Thyroid gland (tissue), 4 donors: ENCODE measurements around the gene DEFB123. TPM values are rescaled to one million over a fixed set of nuclear protein-coding genes. Genes with fewer than 3 reads are reported as not detected.

Experiments used
- DNase-seq, 2 donors: peaks; one replicate each; pipeline ENCODE4 v3.0.0-alpha.2; 2019
- H3K27ac ChIP-seq, 3 donors: fragments of 200-600 bp; sonication (generic); 1 replicate in 2 of 3; 2 replicates in 1 of 3; pipeline ENCODE4 v1.5.1; 2016 to 2019; ENCODE audit warnings: mild to moderate bottlenecking in 1 of 3, moderate library complexity in 1 of 3
- H3K27me3 ChIP-seq: fragments of 200-600 bp; sonication (generic); one replicate; pipeline ENCODE4 v1.5.1; 2019
- H3K36me3 ChIP-seq, 2 donors: fragments of 200-600 bp; sonication (generic); one replicate each; pipeline ENCODE4 v1.5.1; 2016 to 2019
- H3K4me1 ChIP-seq, 2 donors: fragments of 200-600 bp; sonication (generic); one replicate each; pipeline ENCODE4 v1.5.1; 2017 to 2019
- H3K4me3 ChIP-seq, 3 donors: fragments of 200-600 bp; sonication (generic); replicated peaks in 1 of 3; 1 replicate in 2 of 3; 2 replicates in 1 of 3; pipeline ENCODE4 v1.5.1; 2016; ENCODE audit warnings: mild to moderate bottlenecking in 1 of 3
- H3K9me3 ChIP-seq: fragments of 200-600 bp; sonication (generic); one replicate; pipeline ENCODE4 v1.5.1; 2017
- POLR2A ChIP-seq, 2 donors: fragments of 450-650 bp; IDR thresholded peaks; one replicate each; pipeline ENCODE4 v1.6.1; 2017; ENCODE audit warnings: antibody characterized with exemption in 2 of 2, mild to moderate bottlenecking in 2 of 2, moderate library complexity in 1 of 2
- WGBS, 2 donors: methylation state at CpG; one replicate each; pipeline ENCODE4 v1.1.5; 2017; 5-methylcytosine and 5-hydroxymethylcytosine counted together
- intact Hi-C: fragments of 100-400 bp; cut with DNase I; formaldehyde crosslinking; loops from one replicate; pipeline ENCODE4 v1.15.1; 2023
- total RNA-seq, 4 donors: library from RNA; depleted of rRNA; stranded (reverse); fragments of >200 nt; gene quantifications; one replicate each; pipeline ENCODE4 v1.2.3, GENCODE V29; 2016
- TF ChIP-seq, protein P1 (sequence below), 6 experiments: fragments of 200-600 bp in 3 of 6; fragments of 450-650 bp in 3 of 6; sonication (generic) in 3 of 6; IDR thresholded peaks; one replicate each; pipeline ENCODE4 v1.5.1; 2016 to 2019; ENCODE audit warnings: antibody characterized with exemption in 6 of 6, mild to moderate bottlenecking in 2 of 6, inconsistent platforms in 1 of 6, moderate library complexity in 1 of 6

DEFB123 gene, protein sequence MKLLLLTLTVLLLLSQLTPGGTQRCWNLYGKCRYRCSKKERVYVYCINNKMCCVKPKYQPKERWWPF
- total RNA-seq, result 1 to 10 TPM in 1 of 4 donors, not detected in 3; 6.9 TPM

GRCh38 chr20:31440012-31440659 is at the start of gene DEFB123:
DEFB123 (plus strand) TSS chr20:31440632; CDS start chr20:31440699, 67 bp downstream.
- TF ChIP-seq, protein P1, sequence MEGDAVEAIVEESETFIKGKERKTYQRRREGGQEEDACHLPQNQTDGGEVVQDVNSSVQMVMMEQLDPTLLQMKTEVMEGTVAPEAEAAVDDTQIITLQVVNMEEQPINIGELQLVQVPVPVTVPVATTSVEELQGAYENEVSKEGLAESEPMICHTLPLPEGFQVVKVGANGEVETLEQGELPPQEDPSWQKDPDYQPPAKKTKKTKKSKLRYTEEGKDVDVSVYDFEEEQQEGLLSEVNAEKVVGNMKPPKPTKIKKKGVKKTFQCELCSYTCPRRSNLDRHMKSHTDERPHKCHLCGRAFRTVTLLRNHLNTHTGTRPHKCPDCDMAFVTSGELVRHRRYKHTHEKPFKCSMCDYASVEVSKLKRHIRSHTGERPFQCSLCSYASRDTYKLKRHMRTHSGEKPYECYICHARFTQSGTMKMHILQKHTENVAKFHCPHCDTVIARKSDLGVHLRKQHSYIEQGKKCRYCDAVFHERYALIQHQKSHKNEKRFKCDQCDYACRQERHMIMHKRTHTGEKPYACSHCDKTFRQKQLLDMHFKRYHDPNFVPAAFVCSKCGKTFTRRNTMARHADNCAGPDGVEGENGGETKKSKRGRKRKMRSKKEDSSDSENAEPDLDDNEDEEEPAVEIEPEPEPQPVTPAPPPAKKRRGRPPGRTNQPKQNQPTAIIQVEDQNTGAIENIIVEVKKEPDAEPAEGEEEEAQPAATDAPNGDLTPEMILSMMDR (IDR thresholded peaks at IDR 0.05), result no peak
- no peak for TF ChIP-seq POLR2A (IDR thresholded peaks at IDR 0.05)
- no peak for DNase-seq
- H3K4me1 ChIP-seq, result no peaks in the 10 kb centered on the region
- 73 to 83% methylated on average over 16 of the region's 16 CpGs for WGBS, 2 donors
- H3K36me3 ChIP-seq, result no peaks in the 10 kb centered on the region
- H3K4me3 ChIP-seq, result no peak within 1 kb of the TSS
- no peak within 1 kb of the TSS for H3K27ac ChIP-seq
- H3K9me3 ChIP-seq, result no peaks in the 10 kb centered on the region
- intact Hi-C loops, result no loop called here
- no peaks in the 10 kb centered on the region for H3K27me3 ChIP-seq

- H3K36me3 ChIP-seq, result no peaks in the 10 kb centered on the region
- TF ChIP-seq, protein P1 (IDR thresholded peaks at IDR 0.05), result no peak
- TF ChIP-seq POLR2A (IDR thresholded peaks at IDR 0.05), result no peak
- no peak for DNase-seq
- no peaks in the 10 kb centered on the region for H3K9me3 ChIP-seq
- no peak overlapping the region for H3K27ac ChIP-seq
- H3K4me3 ChIP-seq, result no peak overlapping the region
- intact Hi-C loops, result no loop called here
- 78 to 85% methylated on average over 2 of the region's 2 CpGs for WGBS, 2 donors
- H3K4me1 ChIP-seq, result no peaks in the 10 kb centered on the region
- no peaks in the 10 kb centered on the region for H3K27me3 ChIP-seq
Measured at GRCh38 chr20:31392836-31393235, 47.6 kb upstream of the DEFB123 start.

DNA sequence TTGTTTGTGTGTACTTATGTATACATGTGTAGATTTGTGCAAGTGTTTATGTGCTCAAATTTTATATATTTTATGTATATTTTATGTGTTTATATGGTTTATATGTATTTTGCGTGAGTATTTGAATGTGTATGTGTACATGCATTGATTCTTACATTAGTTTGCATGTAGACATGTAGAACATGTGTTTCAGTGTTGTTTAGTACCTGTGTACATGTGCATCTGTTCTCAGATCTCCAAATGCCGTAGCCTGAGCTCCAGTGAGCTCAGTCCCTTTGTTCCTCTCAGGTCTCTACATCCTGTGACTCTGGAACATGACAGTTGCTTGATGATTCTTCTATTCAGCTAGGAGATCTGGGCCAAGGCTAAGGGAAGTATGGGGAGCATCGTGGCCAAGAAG is 45.5 kb upstream of the DEFB123 start:
- no peaks in the 10 kb centered on the region for H3K4me1 ChIP-seq
- intact Hi-C loops, result no loop called here
- H3K4me3 ChIP-seq, result no peak overlapping the region
- no peaks in the 10 kb centered on the region for H3K27me3 ChIP-seq
- no peak for DNase-seq
- H3K36me3 ChIP-seq, result no peaks in the 10 kb centered on the region
- TF ChIP-seq POLR2A (IDR thresholded peaks at IDR 0.05), result no peak
- TF ChIP-seq, protein P1 (IDR thresholded peaks at IDR 0.05), result no peak
- 44 to 46% methylated on average over 3 of the region's 3 CpGs for WGBS, 2 donors
- no peak overlapping the region for H3K27ac ChIP-seq
- H3K9me3 ChIP-seq, result no peaks in the 10 kb centered on the region

DNA sequence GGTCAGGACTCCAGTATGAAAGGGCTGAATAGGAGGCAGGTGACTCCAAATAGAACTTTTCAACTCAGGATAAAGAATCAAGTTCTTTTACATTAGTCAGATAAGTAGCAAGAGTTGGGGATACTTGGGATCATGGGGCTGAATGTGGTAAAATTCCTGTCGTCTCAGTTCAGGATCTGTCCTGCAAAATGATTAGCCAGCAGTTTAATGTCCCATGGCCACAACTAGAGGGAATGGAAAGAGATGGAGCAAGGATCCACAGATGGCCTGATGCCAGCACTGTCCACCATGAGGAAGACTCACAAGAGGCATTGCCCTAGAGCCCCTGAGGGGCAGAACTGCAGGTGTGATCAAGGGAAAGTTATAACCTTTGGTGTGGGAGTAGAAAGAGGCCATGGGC is 36.5 kb upstream of the DEFB123 start:
- 54 to 82% methylated on average over 1 of the region's 1 CpG for WGBS, 2 donors
- intact Hi-C loops, result no loop called here
- Histone ChIP-seq H3K27ac (no peak overlapping the region), H3K4me1 (no peaks in the 10 kb centered on the region), H3K4me3 (no peak overlapping the region), H3K9me3 (no peaks in the 10 kb centered on the region), H3K27me3 (no peaks in the 10 kb centered on the region), H3K36me3 (no peaks in the 10 kb centered on the region)
- DNase-seq, result no peak
- TF ChIP-seq, protein P1 (IDR thresholded peaks at IDR 0.05), result no peak
- TF ChIP-seq POLR2A (IDR thresholded peaks at IDR 0.05), result no peak

DNA sequence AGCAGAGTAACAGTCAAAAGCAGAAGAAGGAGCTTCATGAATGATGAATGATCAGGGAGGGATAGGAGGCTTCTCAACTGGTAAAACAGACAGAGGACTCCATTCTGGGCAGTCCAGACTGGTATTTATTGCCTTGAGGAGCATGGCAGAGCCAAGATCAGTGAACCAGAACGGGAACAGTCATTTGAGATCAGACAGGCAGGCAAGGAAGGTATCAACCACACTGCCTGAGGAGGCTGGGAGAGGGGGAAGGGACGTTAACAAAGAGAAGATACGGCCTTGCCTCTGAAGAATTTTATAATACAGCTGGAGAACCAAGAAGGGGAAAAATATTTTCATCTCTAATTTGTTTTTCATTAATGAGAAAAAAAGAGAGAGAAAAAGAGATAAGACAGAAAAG is 34.3 kb upstream of the DEFB123 start, which contains the start of gene DEFB121:
Gene DEFB121, minus strand, starts transcription at position 101 of the 400 bp plus-strand sequence. Its CDS starts 63 bp downstream, at position 38.
- Histone ChIP-seq H3K36me3 (no peaks in the 10 kb centered on the region), H3K9me3 (no peaks in the 10 kb centered on the region)

More for the DNA sequence above, 34.3 kb upstream of the DEFB123 start, which contains the start of gene DEFB121:
- intact Hi-C loops, result no loop called here
- DNase-seq, result no peak
- WGBS, 2 donors, result 47 to 48% methylated on average over 3 of the region's 3 CpGs
- no peak for TF ChIP-seq POLR2A (IDR thresholded peaks at IDR 0.05)
- TF ChIP-seq, protein P1 (IDR thresholded peaks at IDR 0.05), result no peak
- Histone ChIP-seq H3K4me1 (no peaks in the 10 kb centered on the region), H3K4me3 (no peak within 1 kb of the TSS), H3K27ac (no peak within 1 kb of the TSS), H3K27me3 (no peaks in the 10 kb centered on the region)
